KBM-7 (cell line): ENCODE data around the gene CCNI2.
"Not testable (repeated sequence)": the region's sequence is repeated elsewhere in the genome, so short reads cannot be mapped to it uniquely, and the experiment has no call there.

Experiments
- DNase-seq: peaks from one replicate; pipeline ENCODE4 v3.0.0-alpha.2; 2015
- in situ Hi-C: fragments of 300-500 bp; cut with MboI; formaldehyde crosslinking; loops from 2 replicates; pipeline ENCODE4 v1.14.3; 2020; ENCODE audit warnings: low sequenced_read_pairs, low pct_unique_long_range_greater_than_20kb, mixed read lengths

The CCNI2 gene

GRCh38 chr5:132802685-132803066 lies 55.5 kb downstream of the CCNI2 start:
- in situ Hi-C loops, DNase-seq: not testable (repeated sequence)
